Measurements from ENCODE around the gene IFFO2. TPM values are rescaled to one million over a fixed set of nuclear protein-coding genes. Genes with fewer than 3 reads are reported as not detected.

IFFO2 gene
- total and polyA plus RNA-seq, 8 donors = 13.8 to 24.0 (median 22.2) TPM

- Histone ChIP-seq H3K4me1 (no peaks in the 10 kb centered on the region), H3K9me3 (no peaks in the 10 kb centered on the region), H3K27ac (no peak overlapping the region), H3K27me3 (no peaks in the 10 kb centered on the region), H3K36me3 (no peaks in the 10 kb centered on the region), H3K4me3 (no peak overlapping the region)
- no peak for DNase-seq
- TF ChIP-seq CTCF (IDR thresholded peaks at IDR 0.05) = no peak
- ATAC-seq = no peak
- intact Hi-C loops (cut with DNase I) = no loop called here
Observed at GRCh38 chr1:18992646-18993045, 36.2 kb upstream of the IFFO2 start.

GRCh38 chr1:18991585-18991984 is 35.1 kb upstream of the IFFO2 start:
- ATAC-seq (no peak), DNase-seq (no peak)
- Histone ChIP-seq H3K27me3 (no peaks in the 10 kb centered on the region), H3K4me1 (no peaks in the 10 kb centered on the region), H3K36me3 (no peaks in the 10 kb centered on the region), H3K4me3 (no peak overlapping the region), H3K27ac (no peak overlapping the region), H3K9me3 (no peaks in the 10 kb centered on the region)
- intact Hi-C loops (cut with DNase I) = no loop called here
- no peak for TF ChIP-seq CTCF (IDR thresholded peaks at IDR 0.05)

- H3K27ac ChIP-seq = no peak overlapping the region
- no peaks in the 10 kb centered on the region for H3K4me1 ChIP-seq
- H3K9me3 ChIP-seq = no peaks in the 10 kb centered on the region
- TF ChIP-seq CTCF (IDR thresholded peaks at IDR 0.05) = no peak
- no peak overlapping the region for H3K4me3 ChIP-seq
- intact Hi-C loops (cut with DNase I) = no loop called here
- ATAC-seq (no peak), DNase-seq (no peak)
- H3K27me3 ChIP-seq = peaks cover 0 to 3% of the 10 kb centered on the region in 2 donors
- H3K36me3 ChIP-seq = no peaks in the 10 kb centered on the region
Observed at GRCh38 chr1:18989896-18990295, 33.4 kb upstream of the IFFO2 start.

GRCh38 chr1:18989176-18989799 is 32.8 kb upstream of the IFFO2 start:
- TF ChIP-seq CTCF (IDR thresholded peaks at IDR 0.05) = no peak
- H3K4me3 ChIP-seq = no peak overlapping the region
- ATAC-seq = no peak

GRCh38 chr1:18981242-18981641 is 24.8 kb upstream of the IFFO2 start:
- H3K36me3 ChIP-seq = no peaks in the 10 kb centered on the region

More at GRCh38 chr1:18989176-18989799, 32.8 kb upstream of the IFFO2 start:
- Histone ChIP-seq H3K27ac (no peak overlapping the region), H3K4me1 (no peaks in the 10 kb centered on the region), H3K27me3 (peaks cover 0 to 4% of the 10 kb centered on the region in 2 donors), H3K9me3 (no peaks in the 10 kb centered on the region), H3K36me3 (no peaks in the 10 kb centered on the region)
- DNase-seq = no peak
- intact Hi-C loops (cut with DNase I) = no loop called here

More at GRCh38 chr1:18981242-18981641, 24.8 kb upstream of the IFFO2 start:
- Histone ChIP-seq H3K27me3 (peaks cover 0 to 4% of the 10 kb centered on the region in 2 donors), H3K9me3 (peaks cover 0 to 8% of the 10 kb centered on the region in 2 donors), H3K4me3 (no peak overlapping the region), H3K4me1 (no peaks in the 10 kb centered on the region), H3K27ac (no peak overlapping the region)
- ATAC-seq (no peak), DNase-seq (no peak)
- no peak for TF ChIP-seq CTCF (IDR thresholded peaks at IDR 0.05)
- intact Hi-C loops (cut with DNase I) = no loop called here
